Rectal smooth muscle tissue (tissue), 1 donor: Measurements from ENCODE around the gene PHF21A.
"Not testable (repeated sequence)": the region's sequence is repeated elsewhere in the genome, so short reads cannot be mapped to it uniquely, and the experiment has no call there.

Experiments
- H3K27ac ChIP-seq: one replicate; pipeline ENCODE4 v1.7.0; 2013; ENCODE audit warnings: low read depth, low read length, inconsistent platforms
- H3K27me3 ChIP-seq: one replicate; pipeline ENCODE4 v1.7.0; 2013; ENCODE audit warnings: low read length; ENCODE audit not compliant: control insufficient read depth, insufficient read depth
- H3K36me3 ChIP-seq: one replicate; pipeline ENCODE4 v1.7.0; 2013; ENCODE audit warnings: low read length; ENCODE audit not compliant: control insufficient read depth, insufficient read depth
- H3K4me1 ChIP-seq: one replicate; pipeline ENCODE4 v1.7.0; 2013; ENCODE audit warnings: low read length; ENCODE audit not compliant: control insufficient read depth, insufficient read depth
- H3K4me3 ChIP-seq: one replicate; pipeline ENCODE4 v1.7.0; 2013; ENCODE audit warnings: low read length
- H3K9ac ChIP-seq: one replicate; pipeline ENCODE4 v1.7.0; 2013; ENCODE audit warnings: low read length

PHF21A gene

DNA sequence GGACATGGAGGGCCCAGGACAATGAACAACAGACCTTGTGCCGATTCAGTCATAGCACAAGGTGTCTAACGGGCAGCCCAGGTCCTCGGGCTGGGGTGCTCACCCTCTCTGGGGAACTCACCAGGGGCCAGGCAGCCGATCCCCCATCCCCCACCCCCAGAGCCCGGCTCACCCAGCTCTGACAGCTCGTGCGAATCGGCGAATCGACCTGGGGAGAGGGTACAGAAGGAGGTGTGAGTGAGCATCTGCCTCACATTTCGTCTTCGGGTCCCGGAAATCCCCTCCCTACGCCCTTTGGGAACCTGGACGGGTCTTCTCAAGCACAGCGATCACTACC is 204.0 kb downstream of the PHF21A start:
- Histone ChIP-seq H3K36me3 (peaks cover 17% of the 10 kb centered on the region), H3K27me3 (no peaks in the 10 kb centered on the region), H3K4me1 (no peaks in the 10 kb centered on the region), H3K4me3 (peak overlapping the region; percentile 99), H3K9ac (peak overlapping the region; percentile 82), H3K27ac (peak overlapping the region; percentile 79)

DNA sequence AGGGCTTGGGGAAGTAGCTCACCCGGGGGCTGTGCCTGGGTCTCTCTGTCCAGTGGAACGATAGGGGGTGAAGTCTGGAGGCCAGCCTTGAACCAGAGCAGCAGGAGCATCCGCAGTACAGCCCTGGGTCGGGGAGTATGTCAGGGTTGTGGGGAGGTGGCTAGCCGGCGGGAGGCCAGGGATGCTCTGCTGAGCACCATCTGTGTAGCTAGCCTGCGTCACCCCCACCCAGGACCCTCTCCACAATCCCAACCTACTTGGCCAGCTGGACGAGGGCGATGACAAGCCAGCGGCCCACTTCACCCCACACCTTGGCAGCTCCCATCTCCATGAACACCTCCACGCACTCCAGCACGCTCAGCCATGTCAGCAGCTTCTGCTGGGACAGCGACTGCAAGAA is 205.8 kb downstream of the PHF21A start:
- H3K4me1 ChIP-seq, result no peaks in the 10 kb centered on the region
- H3K9ac ChIP-seq, result no peak overlapping the region
- H3K36me3 ChIP-seq, result peaks cover 25% of the 10 kb centered on the region
- H3K4me3 ChIP-seq, result no peak overlapping the region
- no peaks in the 10 kb centered on the region for H3K27me3 ChIP-seq
- H3K27ac ChIP-seq, result no peak overlapping the region

DNA sequence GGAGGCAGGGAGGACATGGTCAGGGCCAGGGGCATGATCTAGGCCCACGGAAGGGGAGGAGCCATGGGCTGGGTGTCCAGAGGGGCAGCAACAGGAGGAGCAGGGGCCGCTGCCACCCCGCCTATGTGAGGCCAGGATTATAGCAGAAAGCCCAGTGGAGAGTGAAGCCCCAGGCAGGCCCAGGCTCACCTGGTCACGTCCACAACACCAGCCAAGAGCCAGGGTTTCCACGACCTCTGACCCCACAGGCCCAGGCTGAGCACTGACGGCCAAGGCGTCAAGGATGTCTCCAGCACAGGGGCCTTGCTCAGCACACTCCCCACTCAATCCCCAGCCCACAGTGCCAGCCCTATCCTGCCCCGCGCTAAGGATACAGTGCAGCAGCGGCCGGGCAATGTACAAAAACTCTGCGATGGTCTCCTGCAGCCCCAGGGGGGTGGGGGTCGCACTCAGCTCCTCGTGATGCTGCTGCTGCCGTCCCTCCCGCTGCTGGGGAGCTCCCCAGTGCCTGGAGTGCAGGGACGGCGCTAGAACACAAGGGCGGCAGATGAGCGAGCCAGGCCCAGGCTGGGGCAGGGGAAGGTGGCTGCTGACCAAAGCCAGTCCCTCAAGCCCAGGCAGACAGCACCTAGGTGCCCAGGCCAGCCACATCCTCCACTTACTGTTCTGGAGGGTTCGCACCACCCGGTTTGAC is 207.2 kb downstream of the PHF21A start:
- Histone ChIP-seq H3K4me3 (no peak overlapping the region), H3K27me3 (no peaks in the 10 kb centered on the region), H3K27ac (no peak overlapping the region), H3K36me3 (peaks cover 28% of the 10 kb centered on the region), H3K9ac (no peak overlapping the region), H3K4me1 (no peaks in the 10 kb centered on the region)

DNA sequence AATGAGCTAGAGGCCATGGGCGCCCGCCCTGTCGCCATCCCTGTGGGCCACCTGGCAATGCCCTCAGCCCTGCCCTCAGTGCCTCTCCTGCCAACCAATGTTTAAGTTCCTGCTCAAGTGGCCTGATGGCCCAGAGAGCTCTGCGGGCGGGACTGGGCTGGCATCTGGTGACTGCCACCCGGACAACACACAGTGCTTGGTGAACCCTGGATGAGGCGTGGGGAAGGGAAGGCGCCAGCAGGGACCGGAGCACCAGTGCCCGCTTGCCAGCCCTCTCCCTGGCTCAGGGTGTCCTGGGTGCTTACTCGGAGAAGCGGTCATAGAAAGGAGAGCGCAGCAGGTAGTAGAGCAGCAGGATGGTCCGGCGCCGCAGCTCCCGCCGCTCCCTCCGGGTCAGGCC is 207.7 kb downstream of the PHF21A start:
- H3K9ac ChIP-seq, result no peak overlapping the region
- no peaks in the 10 kb centered on the region for H3K4me1 ChIP-seq
- H3K27me3 ChIP-seq, result no peaks in the 10 kb centered on the region
- H3K27ac ChIP-seq, result no peak overlapping the region
- H3K4me3 ChIP-seq, result no peak overlapping the region
- peaks cover 28% of the 10 kb centered on the region for H3K36me3 ChIP-seq

DNA sequence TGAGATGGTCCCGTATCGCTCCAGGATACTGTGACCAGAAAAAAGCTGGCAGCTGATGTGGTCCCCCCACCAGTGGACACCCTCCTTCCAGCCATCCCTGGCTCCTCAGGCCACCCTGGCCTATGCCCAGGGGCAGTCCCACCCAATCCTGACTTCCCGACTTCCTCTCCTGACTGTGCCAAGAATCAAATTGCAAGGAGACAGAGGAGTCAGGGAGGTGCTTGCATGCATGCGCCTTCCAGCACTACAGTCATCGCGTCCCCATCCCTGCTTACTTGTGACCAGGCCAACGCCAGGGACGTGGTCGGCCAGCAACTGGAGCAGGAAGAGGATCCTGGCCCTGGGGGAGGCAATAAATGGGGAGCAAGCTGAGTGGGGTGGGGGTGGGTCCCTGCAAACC is 210.6 kb downstream of the PHF21A start:
- Histone ChIP-seq H3K36me3 (peaks cover 28% of the 10 kb centered on the region), H3K9ac (no peak overlapping the region), H3K27me3 (no peaks in the 10 kb centered on the region), H3K4me1 (no peaks in the 10 kb centered on the region), H3K27ac (no peak overlapping the region), H3K4me3 (no peak overlapping the region)

DNA sequence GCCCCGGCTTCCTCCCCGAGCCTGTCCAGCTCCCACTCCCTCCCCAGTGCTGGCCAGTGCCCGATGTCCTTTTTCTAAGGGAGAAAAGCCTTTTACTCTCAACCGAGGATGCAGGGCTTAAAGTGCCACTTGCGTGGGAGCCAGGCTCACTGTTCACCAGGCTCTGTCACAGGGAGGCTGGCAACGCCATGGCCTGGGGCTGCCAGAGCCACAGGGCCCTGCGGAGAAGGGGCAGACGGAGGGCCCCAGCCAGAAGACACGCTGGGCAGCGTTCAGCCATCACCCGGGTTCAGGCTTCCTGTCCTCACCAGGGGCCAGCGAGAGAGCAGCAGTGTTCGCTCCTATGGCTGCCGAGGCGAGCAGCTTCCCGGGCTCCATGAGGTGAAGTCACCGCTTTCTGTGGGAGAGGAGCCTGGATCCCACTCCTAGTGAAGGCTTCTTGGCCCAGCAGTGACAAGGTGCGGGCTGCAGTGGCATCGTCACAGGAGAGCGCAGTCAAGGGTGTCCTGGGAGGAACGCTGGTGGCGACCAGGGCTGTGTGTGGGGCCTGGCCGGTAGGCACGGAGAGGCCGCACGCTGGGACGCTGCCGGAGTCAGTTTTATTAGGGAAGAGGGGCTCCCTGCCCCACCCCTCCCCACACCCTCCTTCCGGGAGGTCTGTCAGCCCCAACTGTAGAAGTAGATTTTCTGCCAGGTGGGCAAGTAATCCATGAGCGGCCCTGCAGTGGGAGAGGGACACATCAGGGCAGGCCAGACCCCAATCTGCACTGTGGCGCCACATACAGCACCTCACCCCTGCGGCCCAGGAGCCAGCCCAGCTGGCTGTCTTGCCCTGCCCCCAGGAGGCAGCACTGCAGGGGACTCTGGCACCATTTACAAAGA is 211.4 kb downstream of the PHF21A start:
- Histone ChIP-seq H3K9ac (no peak overlapping the region), H3K27ac (no peak overlapping the region), H3K36me3 (peaks cover 28% of the 10 kb centered on the region)

DNA sequence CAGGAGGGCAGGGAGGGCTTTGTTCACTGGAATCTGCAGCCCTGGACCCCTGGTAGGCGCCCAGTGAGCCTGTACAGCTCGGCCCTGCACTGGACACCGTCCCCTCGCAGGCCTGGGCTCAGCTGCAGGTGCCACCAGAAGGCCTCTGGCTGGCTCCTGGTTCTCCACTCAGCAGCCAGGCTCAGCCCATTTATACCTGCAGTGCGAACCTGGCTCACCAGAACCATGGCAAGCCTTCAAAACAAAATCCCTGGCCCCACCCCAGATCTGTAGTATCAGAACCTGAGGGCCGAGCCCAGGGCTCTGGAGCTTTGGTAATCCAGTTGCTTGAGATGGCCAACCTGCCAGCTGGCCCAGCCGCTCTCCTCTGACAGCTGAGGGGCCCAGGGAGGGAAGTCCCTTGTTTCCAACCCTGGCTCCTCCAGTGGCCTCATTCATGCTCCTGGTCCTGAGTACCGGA is 213.3 kb downstream of the PHF21A start:
- Histone ChIP-seq H3K36me3 (peaks cover 12% of the 10 kb centered on the region), H3K27ac (no peak overlapping the region), H3K27me3 (no peaks in the 10 kb centered on the region), H3K9ac (no peak overlapping the region), H3K4me1 (no peaks in the 10 kb centered on the region), H3K4me3 (no peak overlapping the region)

More for the DNA sequence above, 211.4 kb downstream of the PHF21A start:
- no peaks in the 10 kb centered on the region for H3K4me1 ChIP-seq
- no peak overlapping the region for H3K4me3 ChIP-seq
- H3K27me3 ChIP-seq, result no peaks in the 10 kb centered on the region

DNA sequence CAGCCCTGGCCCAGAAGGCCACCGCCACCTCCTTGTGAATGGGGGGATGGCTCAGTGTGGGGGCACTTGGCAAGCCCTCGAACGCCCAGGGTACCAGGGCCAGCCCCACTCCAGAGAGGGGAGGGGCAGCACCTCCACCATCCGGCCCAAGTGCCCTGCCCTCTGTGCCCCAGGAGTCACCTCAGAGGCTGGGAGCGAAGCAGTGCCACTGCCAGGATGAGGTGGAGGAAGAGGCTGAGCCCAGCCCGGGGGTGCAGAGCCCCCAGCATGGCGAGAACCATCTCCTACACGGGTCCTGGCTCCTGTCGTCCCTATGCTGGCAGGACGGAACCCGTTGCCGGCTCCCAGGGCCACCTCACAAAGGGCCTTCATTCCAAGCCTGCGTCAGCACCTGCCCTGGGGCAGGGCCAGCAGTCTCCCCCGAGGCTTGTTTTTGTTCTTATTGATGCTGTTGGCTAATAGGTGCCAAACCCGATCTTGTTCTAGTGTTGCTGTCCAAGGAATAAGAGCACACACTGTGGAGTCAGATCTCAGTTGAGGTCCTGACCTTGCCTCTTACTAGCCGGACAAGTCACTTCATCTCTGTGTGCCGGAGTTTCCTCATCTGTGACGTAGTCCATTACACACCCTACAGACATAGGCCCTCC is 214.2 kb downstream of the PHF21A start, which contains the start of gene FREY1:
FREY1 (minus strand) TSS at position 307 of the 647 bp plus-strand sequence; CDS start at position 281, 26 bp downstream.
- Histone ChIP-seq H3K4me3 (no peak within 1 kb of the TSS), H3K27ac (no peak within 1 kb of the TSS), H3K4me1 (no peaks in the 10 kb centered on the region), H3K27me3 (no peaks in the 10 kb centered on the region), H3K9ac (no peak within 1 kb of the TSS), H3K36me3 (peaks cover 11% of the 10 kb centered on the region)

DNA sequence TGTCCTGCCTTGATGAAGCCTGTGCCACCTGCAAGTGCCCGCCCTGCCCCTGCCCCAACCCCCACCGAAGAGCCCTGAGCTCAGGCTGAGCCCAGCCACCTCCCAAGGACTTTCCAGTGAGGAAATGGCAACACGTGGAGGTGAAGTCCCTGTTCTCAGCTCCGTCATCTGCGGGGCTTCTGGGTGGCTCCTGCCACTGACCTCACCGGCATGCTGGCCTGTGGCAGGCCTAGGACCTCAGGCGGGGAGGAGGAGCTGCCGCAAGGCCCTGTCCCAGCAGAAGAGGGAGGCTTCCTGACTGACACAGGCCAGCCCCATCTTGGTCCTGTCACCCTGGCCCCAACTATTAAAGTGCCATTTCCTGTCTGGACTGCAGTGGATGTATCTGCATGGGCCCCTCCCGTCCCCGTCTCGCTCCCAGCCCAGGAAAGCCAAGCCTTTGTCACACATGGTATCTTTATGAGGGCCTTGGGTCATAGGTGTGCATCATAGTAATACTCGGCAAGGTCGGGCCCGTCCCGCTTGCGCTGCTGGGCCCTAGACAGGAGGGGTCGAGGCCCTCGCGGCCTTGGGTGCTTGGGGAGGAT is 215.1 kb downstream of the PHF21A start:
- peaks cover 8% of the 10 kb centered on the region for H3K36me3 ChIP-seq
- no peak overlapping the region for H3K9ac ChIP-seq
- H3K27me3 ChIP-seq, result no peaks in the 10 kb centered on the region
- H3K27ac ChIP-seq, result no peak overlapping the region
- H3K4me1 ChIP-seq, result peaks cover 2% of the 10 kb centered on the region
- H3K4me3 ChIP-seq, result no peak overlapping the region

DNA sequence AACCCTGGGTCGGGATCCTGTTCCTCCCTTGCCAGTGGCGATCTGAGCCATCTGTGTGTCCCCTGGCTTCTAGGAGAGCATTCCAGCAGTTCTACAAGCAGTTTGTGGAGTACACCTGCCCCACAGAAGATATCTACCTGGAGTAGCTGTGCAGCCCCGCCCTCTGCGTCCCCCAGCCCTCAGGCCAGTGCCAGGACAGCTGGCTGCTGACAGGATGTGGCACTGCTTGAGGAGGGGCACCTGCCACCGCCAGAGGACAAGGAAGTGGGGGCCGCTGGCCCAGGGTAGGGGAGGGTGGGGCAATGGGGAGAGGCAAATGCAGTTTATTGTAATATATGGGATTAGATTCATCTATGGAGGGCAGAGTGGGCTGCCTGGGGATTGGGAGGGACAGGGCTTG is 215.7 kb downstream of the PHF21A start:
- H3K27ac ChIP-seq, H3K36me3 ChIP-seq, H3K4me1 ChIP-seq, H3K9ac ChIP-seq, H3K4me3 ChIP-seq, H3K27me3 ChIP-seq: not testable (repeated sequence)

DNA sequence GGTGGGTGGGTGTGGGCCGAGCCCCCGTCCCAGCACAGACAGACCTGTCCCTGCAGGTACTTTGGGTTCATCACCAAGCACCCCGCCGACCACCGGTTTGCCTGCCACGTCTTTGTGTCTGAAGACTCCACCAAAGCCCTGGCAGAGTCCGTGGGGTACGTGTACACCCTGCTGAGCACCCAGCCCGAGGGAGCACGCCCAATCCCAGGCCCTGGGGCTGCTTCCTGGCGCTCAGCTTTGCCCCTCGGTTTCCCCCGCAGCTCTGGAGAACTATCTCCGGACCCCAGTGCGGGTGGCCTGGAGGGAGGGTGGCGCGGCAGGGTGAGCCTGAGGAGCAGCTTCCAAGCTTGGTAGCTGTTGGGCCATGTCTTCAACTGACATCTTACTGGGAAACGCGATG is 216.2 kb downstream of the PHF21A start:
- peaks cover 8% of the 10 kb centered on the region for H3K4me1 ChIP-seq
- H3K4me3 ChIP-seq, result no peak overlapping the region
- H3K27me3 ChIP-seq, result no peaks in the 10 kb centered on the region
- no peak overlapping the region for H3K27ac ChIP-seq
- no peak overlapping the region for H3K9ac ChIP-seq
- peaks cover 3% of the 10 kb centered on the region for H3K36me3 ChIP-seq

DNA sequence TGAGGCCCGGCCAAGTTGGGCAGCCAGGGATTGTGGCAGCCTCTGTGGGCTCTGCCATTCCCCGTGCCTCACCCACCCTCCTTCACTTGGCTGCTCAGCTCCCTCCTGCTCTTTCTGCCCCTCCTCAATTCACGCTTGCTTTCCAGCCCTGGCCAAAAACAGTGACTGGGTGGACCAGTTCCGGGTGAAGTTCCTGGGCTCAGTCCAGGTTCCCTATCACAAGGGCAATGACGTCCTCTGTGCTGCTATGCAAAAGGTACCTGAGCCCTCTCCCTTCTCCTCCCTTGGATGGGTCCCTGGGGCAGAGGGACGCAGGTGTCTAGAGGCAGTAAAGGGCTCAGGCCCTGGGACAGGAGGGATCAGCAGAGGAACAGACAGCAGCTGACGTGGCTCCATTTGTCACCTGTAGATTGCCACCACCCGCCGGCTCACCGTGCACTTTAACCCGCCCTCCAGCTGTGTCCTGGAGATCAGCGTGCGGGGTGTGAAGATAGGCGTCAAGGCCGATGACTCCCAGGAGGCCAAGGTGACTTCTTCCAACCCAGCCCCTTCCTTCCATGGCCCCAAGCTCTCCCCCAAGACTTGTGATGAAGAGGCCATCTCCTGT is 216.8 kb downstream of the PHF21A start:
- H3K4me1 ChIP-seq, result peaks cover 8% of the 10 kb centered on the region
- no peak overlapping the region for H3K4me3 ChIP-seq
- no peak overlapping the region for H3K9ac ChIP-seq
- H3K36me3 ChIP-seq, result no peaks in the 10 kb centered on the region
- H3K27me3 ChIP-seq, result no peaks in the 10 kb centered on the region
- H3K27ac ChIP-seq, result no peak overlapping the region
